Esophagus muscularis mucosa (tissue), 4 donors: ENCODE data around the gene PRDM5. TPM values are rescaled to one million over a fixed set of nuclear protein-coding genes. Genes with fewer than 3 reads are reported as not detected.

Experiments used
- DNase-seq: peaks from one replicate; pipeline ENCODE4 v3.0.0-alpha.2; 2017; ENCODE audit errors: extremely low spot score
- H3K27ac ChIP-seq, 4 donors: fragments of 200-600 bp; sonication (generic); replicated peaks in 1 of 4; 1 replicate in 3 of 4; 2 replicates in 1 of 4; pipeline ENCODE4 v1.5.1; 2016 to 2019; ENCODE audit warnings: mild to moderate bottlenecking in 1 of 4
- H3K27me3 ChIP-seq, 4 donors: fragments of 200-600 bp; sonication (generic); one replicate each; pipeline versions ENCODE4 v1.5.1 to v1.6.0; 2016 to 2019
- H3K36me3 ChIP-seq, 4 donors: fragments of 200-600 bp; sonication (generic); one replicate each; pipeline ENCODE4 v1.5.1; 2016 to 2019
- H3K4me1 ChIP-seq, 4 donors: fragments of 200-600 bp; sonication (generic); one replicate each; pipeline ENCODE4 v1.5.1; 2016 to 2019
- H3K4me3 ChIP-seq, 4 donors: fragments of 200-600 bp; sonication (generic); 1 replicate in 2 of 4; 2 replicates in 2 of 4; pipeline ENCODE4 v1.5.1; 2016 to 2019; ENCODE audit warnings: mild to moderate bottlenecking in 4 of 4, moderate library complexity in 1 of 4
- H3K9me3 ChIP-seq, 4 donors: fragments of 200-600 bp; sonication (generic); 1 replicate in 3 of 4; 2 replicates in 1 of 4; pipeline ENCODE4 v1.5.1; 2016 to 2019
- CTCF ChIP-seq, 3 experiments: fragments of 200-600 bp in 2 of 3; fragments of 450-650 bp in 1 of 3; sonication (generic) in 2 of 3; IDR thresholded peaks; one replicate each; pipeline ENCODE4 v1.5.1; 2017 to 2019; ENCODE audit warnings: antibody characterized with exemption in 3 of 3, mild to moderate bottlenecking in 2 of 3, moderate library complexity in 1 of 3
- EP300 ChIP-seq: sonication (generic); formaldehyde crosslinking; IDR thresholded peaks from one replicate; pipeline ENCODE4 v1.6.1; 2017; ENCODE audit warnings: antibody characterized with exemption
- POLR2A ChIP-seq: fragments of 450-650 bp; IDR thresholded peaks from one replicate; pipeline ENCODE4 v1.6.1; 2017; ENCODE audit warnings: antibody characterized with exemption, moderate library complexity, mild to moderate bottlenecking, low read depth
- POLR2AphosphoS5 ChIP-seq, 2 donors: sonication (generic); formaldehyde crosslinking; IDR thresholded peaks; one replicate each; pipeline ENCODE4 v1.6.1; 2017; ENCODE audit warnings: antibody characterized with exemption in 2 of 2
- WGBS: methylation state at CpG from one replicate; pipeline ENCODE4 v1.1.5; 2018; 5-methylcytosine and 5-hydroxymethylcytosine counted together
- intact Hi-C: fragments of 100-400 bp; cut with DNase I; formaldehyde crosslinking; loops from one replicate; pipeline ENCODE4 v1.15.1; 2023
- total RNA-seq, 4 donors: library from RNA; depleted of rRNA; stranded (reverse); fragments of >200 nt; gene quantifications; one replicate each; pipeline versions ENCODE4 v1.1.0 to v1.2.1, GENCODE V29; 2016

PRDM5 gene
- total RNA-seq, 4 donors from 2014 or later, result 10.8 to 17.0 (median 15.4) TPM

GRCh38 chr4:120714417-120715010, 208.0 kb downstream of the PRDM5 start:
- Histone ChIP-seq H3K9me3 (no peaks in the 10 kb centered on the region), H3K27me3 (no peaks in the 10 kb centered on the region), H3K4me3 (no peak overlapping the region), H3K27ac (no peak overlapping the region), H3K36me3 (no peaks in the 10 kb centered on the region), H3K4me1 (no peaks in the 10 kb centered on the region)
- DNase-seq, result no peak
- intact Hi-C loops, result no loop called here
- TF ChIP-seq EP300 (no peak), CTCF (IDR thresholded peaks at IDR 0.05) (no peak), POLR2A (no peak), POLR2AphosphoS5 (IDR thresholded peaks at IDR 0.05) (no peak)
- 77% methylated on average over 4 of the region's 4 CpGs for WGBS

- TF ChIP-seq POLR2A (no peak), EP300 (no peak), CTCF (IDR thresholded peaks at IDR 0.05) (no peak), POLR2AphosphoS5 (IDR thresholded peaks at IDR 0.05) (no peak)
- no peaks in the 10 kb centered on the region for H3K27me3 ChIP-seq
Measured at GRCh38 chr4:120709991-120710390, 212.5 kb downstream of the PRDM5 start.

GRCh38 chr4:120704538-120704937, 218.0 kb downstream of the PRDM5 start:
- no peak overlapping the region for H3K27ac ChIP-seq

More at GRCh38 chr4:120709991-120710390, 212.5 kb downstream of the PRDM5 start:
- DNase-seq, result no peak
- 79% methylated on average over 3 of the region's 3 CpGs for WGBS
- H3K9me3 ChIP-seq, result peaks cover 0 to 3% (median 0%) of the 10 kb centered on the region in 4 donors
- H3K4me3 ChIP-seq, result no peak overlapping the region
- no peaks in the 10 kb centered on the region for H3K4me1 ChIP-seq
- no peak overlapping the region for H3K27ac ChIP-seq
- H3K36me3 ChIP-seq, result peaks cover 0 to 7% (median 0%) of the 10 kb centered on the region in 4 donors
- intact Hi-C loops, result no loop called here

GRCh38 chr4:120703908-120704307, 218.6 kb downstream of the PRDM5 start:
- peaks cover 0 to 7% (median 0%) of the 10 kb centered on the region in 4 donors for H3K36me3 ChIP-seq
- WGBS, result 61% methylated on average over 1 of the region's 1 CpG
- intact Hi-C loops, result no loop called here
- H3K27me3 ChIP-seq, result no peaks in the 10 kb centered on the region
- no peak overlapping the region for H3K27ac ChIP-seq
- peaks cover 0 to 3% (median 0%) of the 10 kb centered on the region in 4 donors for H3K9me3 ChIP-seq
- H3K4me3 ChIP-seq, result no peak overlapping the region
- DNase-seq, result no peak
- H3K4me1 ChIP-seq, result peaks cover 0 to 3% (median 0%) of the 10 kb centered on the region in 4 donors
- TF ChIP-seq EP300, result no peak
- TF ChIP-seq CTCF (IDR thresholded peaks at IDR 0.05), result no peak
- no peak for TF ChIP-seq POLR2A
- no peak for TF ChIP-seq POLR2AphosphoS5 (IDR thresholded peaks at IDR 0.05)

More at GRCh38 chr4:120704538-120704937, 218.0 kb downstream of the PRDM5 start:
- intact Hi-C loops, result no loop called here
- no peak for DNase-seq
- WGBS, result 66% methylated on average over 6 of the region's 6 CpGs
- peaks cover 0 to 7% (median 0%) of the 10 kb centered on the region in 4 donors for H3K36me3 ChIP-seq
- H3K4me1 ChIP-seq, result peaks cover 0 to 3% (median 0%) of the 10 kb centered on the region in 4 donors
- H3K9me3 ChIP-seq, result peaks cover 0 to 3% (median 0%) of the 10 kb centered on the region in 4 donors
- H3K4me3 ChIP-seq, result no peak overlapping the region
- no peaks in the 10 kb centered on the region for H3K27me3 ChIP-seq
- no peak for TF ChIP-seq CTCF (IDR thresholded peaks at IDR 0.05)
- no peak for TF ChIP-seq POLR2A
- TF ChIP-seq POLR2AphosphoS5 (IDR thresholded peaks at IDR 0.05), result no peak
- no peak for TF ChIP-seq EP300

- 100% methylated on average over 1 of the region's 1 CpG for WGBS
- Histone ChIP-seq H3K4me1 (peaks cover 6 to 20% (median 17%) of the 10 kb centered on the region in 4 donors), H3K27ac (no peak overlapping the region), H3K36me3 (no peaks in the 10 kb centered on the region), H3K4me3 (no peak overlapping the region), H3K27me3 (no peaks in the 10 kb centered on the region), H3K9me3 (no peaks in the 10 kb centered on the region)
- intact Hi-C loops, result no loop called here
- TF ChIP-seq POLR2AphosphoS5 (IDR thresholded peaks at IDR 0.05) (no peak), CTCF (IDR thresholded peaks at IDR 0.05) (no peak), EP300 (no peak), POLR2A (no peak)
- no peak for DNase-seq
Measured at GRCh38 chr4:120699354-120699753, 223.2 kb downstream of the PRDM5 start.
